Nephron progenitor cell (in vitro differentiated cells): Measurements from ENCODE around the gene RNF8.
A peak's percentile ranks its signal among the peaks of the same experiment; 100 is the strongest.

Experiments used
- DNase-seq: peaks from one replicate; pipeline ENCODE4 v3.0.0; 2021
- H3K27ac Mint-ChIP-seq: 2 replicates; pipeline ENCODE4 v1.8.0; 2021; ENCODE audit warnings: mild to moderate bottlenecking, moderate library complexity, mixed read lengths
- H3K27me3 Mint-ChIP-seq: 2 replicates; pipeline ENCODE4 v1.8.0; 2021; ENCODE audit warnings: mild to moderate bottlenecking, low read depth, mixed read lengths; ENCODE audit not compliant: poor library complexity
- H3K36me3 Mint-ChIP-seq: 2 replicates; pipeline ENCODE4 v1.8.0; 2021; ENCODE audit warnings: low read depth, mixed read lengths
- H3K4me1 Mint-ChIP-seq: 2 replicates; pipeline ENCODE4 v1.8.0; 2021; ENCODE audit warnings: mixed read lengths
- H3K4me3 Mint-ChIP-seq: 2 replicates; pipeline ENCODE4 v1.8.0; 2021; ENCODE audit warnings: mild to moderate bottlenecking, moderate library complexity, mixed read lengths
- H3K9me3 Mint-ChIP-seq: 2 replicates; pipeline ENCODE4 v1.8.0; 2021; ENCODE audit warnings: mild to moderate bottlenecking, moderate library complexity, mixed read lengths
- CTCF ChIP-seq: fragments of 200-600 bp; sonication (generic); IDR thresholded peaks from 2 replicates; pipeline ENCODE4 v1.5.0; 2021; ENCODE audit warnings: antibody characterized with exemption

RNF8 gene

GRCh38 chr6:37319856-37320480 is 33.8 kb upstream of the RNF8 start:
- DNase-seq: no peak
- Mint-ChIP-seq H3K9me3 (no peaks in the 10 kb centered on the region), H3K27me3 (no peaks in the 10 kb centered on the region), H3K4me1 (peaks cover under 1% of the 10 kb centered on the region), H3K36me3 (peaks cover under 1% of the 10 kb centered on the region), H3K27ac (no peak overlapping the region), H3K4me3 (no peak overlapping the region)
- no peak for TF ChIP-seq CTCF

GRCh38 chr6:37320646-37321045 is 33.1 kb upstream of the RNF8 start:
- Mint-ChIP-seq H3K27ac (no peak overlapping the region), H3K4me1 (no peaks in the 10 kb centered on the region), H3K27me3 (no peaks in the 10 kb centered on the region), H3K9me3 (no peaks in the 10 kb centered on the region), H3K4me3 (no peak overlapping the region), H3K36me3 (peaks cover under 1% of the 10 kb centered on the region)
- TF ChIP-seq CTCF: no peak
- peak; percentile 12 for DNase-seq

GRCh38 chr6:37321101-37321500 is 32.7 kb upstream of the RNF8 start:
- Mint-ChIP-seq H3K27me3 (no peaks in the 10 kb centered on the region), H3K36me3 (peaks cover 5% of the 10 kb centered on the region), H3K4me1 (no peaks in the 10 kb centered on the region), H3K9me3 (no peaks in the 10 kb centered on the region), H3K4me3 (no peak overlapping the region), H3K27ac (no peak overlapping the region)
- DNase-seq: no peak
- TF ChIP-seq CTCF: no peak

GRCh38 chr6:37321516-37322415 is 32.0 kb upstream of the RNF8 start:
- peaks cover 6% of the 10 kb centered on the region for H3K36me3 Mint-ChIP-seq
- no peak for DNase-seq
- H3K4me3 Mint-ChIP-seq: no peak overlapping the region
- H3K27ac Mint-ChIP-seq: no peak overlapping the region
- H3K4me1 Mint-ChIP-seq: no peaks in the 10 kb centered on the region
- no peaks in the 10 kb centered on the region for H3K27me3 Mint-ChIP-seq
- H3K9me3 Mint-ChIP-seq: no peaks in the 10 kb centered on the region
- TF ChIP-seq CTCF: no peak

- peaks cover 16% of the 10 kb centered on the region for H3K36me3 Mint-ChIP-seq
- no peak overlapping the region for H3K27ac Mint-ChIP-seq
- H3K4me1 Mint-ChIP-seq: no peaks in the 10 kb centered on the region
- H3K27me3 Mint-ChIP-seq: peaks cover 2% of the 10 kb centered on the region
- H3K4me3 Mint-ChIP-seq: no peak overlapping the region
- no peaks in the 10 kb centered on the region for H3K9me3 Mint-ChIP-seq
- no peak for TF ChIP-seq CTCF
- DNase-seq: no peak
Observed at GRCh38 chr6:37323580-37323979, 30.2 kb upstream of the RNF8 start.
